Right lung (tissue), 5 donors: Measurements from ENCODE around the gene KRTAP12-2. TPM values are rescaled to one million over a fixed set of nuclear protein-coding genes. Genes with fewer than 3 reads are reported as not detected.
"Not testable (repeated sequence)": the region's sequence is repeated elsewhere in the genome, so short reads cannot be mapped to it uniquely, and the experiment has no call there.

Experiments used
- DNase-seq, 2 donors: peaks; one replicate each; pipeline ENCODE4 v3.0.0-alpha.2; 2013
- polyA plus RNA-seq, 5 donors: library from polyadenylated mRNA; unstranded; fragments of 120-200 nt; gene quantifications; one replicate each; pipeline versions ENCODE4 v1.2.1 to v1.2.3, GENCODE V29; 2013; ENCODE audit warnings: inconsistent platforms in 1 of 5, low replicate concordance in 1 of 5; ENCODE audit not compliant: insufficient read length in 5 of 5, insufficient read depth in 1 of 5

The KRTAP12-2 gene
- polyA plus RNA-seq, 5 donors, result not detected

GRCh38 chr21:44650973-44651675 is 15.6 kb downstream of the KRTAP12-2 start:
- DNase-seq, result no peak

GRCh38 chr21:44650265-44650972 is 16.3 kb downstream of the KRTAP12-2 start:
- no peak for DNase-seq

GRCh38 chr21:44649521-44650100 is 17.1 kb downstream of the KRTAP12-2 start:
- no peak for DNase-seq

GRCh38 chr21:44648557-44649311 is 18.0 kb downstream of the KRTAP12-2 start:
- no peak for DNase-seq

- DNase-seq, result no peak
These were observed 19.5 kb downstream of the KRTAP12-2 start for GRCh38 chr21:44647222-44647552.

- DNase-seq, result not testable (repeated sequence)
These were observed 20.1 kb downstream of the KRTAP12-2 start, which contains the start of gene KRTAP10-11 for GRCh38 chr21:44646366-44647221. TSS of gene KRTAP10-11 (plus strand) at chr21:44646414. CDS start at chr21:44646459, 45 bp downstream.

GRCh38 chr21:44644878-44645277 is 21.8 kb downstream of the KRTAP12-2 start:
- no peak for DNase-seq

GRCh38 chr21:44643741-44644310 is 22.9 kb downstream of the KRTAP12-2 start:
- DNase-seq, result no peak

GRCh38 chr21:44640761-44641160 is 26.0 kb downstream of the KRTAP12-2 start:
- no peak for DNase-seq

- no peak for DNase-seq
These were observed 27.4 kb downstream of the KRTAP12-2 start for GRCh38 chr21:44639331-44639655.

- DNase-seq, result not testable (repeated sequence)
These were observed 28.0 kb downstream of the KRTAP12-2 start for GRCh38 chr21:44638506-44639330.

GRCh38 chr21:44637851-44638348 is 28.8 kb downstream of the KRTAP12-2 start:
- DNase-seq, result not testable (repeated sequence)

GRCh38 chr21:44637018-44637850 is 29.5 kb downstream of the KRTAP12-2 start, which contains the start of gene KRTAP10-10:
TSS of gene KRTAP10-10 (plus strand) at chr21:44637356. CDS start at chr21:44637418, 62 bp downstream.
- DNase-seq, result no peak

GRCh38 chr21:44636209-44637017 is 30.3 kb downstream of the KRTAP12-2 start:
- DNase-seq, result no peak

- DNase-seq, result no peak
These were observed 34.7 kb downstream of the KRTAP12-2 start for GRCh38 chr21:44632067-44632466.

- DNase-seq, result no peak
These were observed 36.3 kb downstream of the KRTAP12-2 start for GRCh38 chr21:44630440-44630839.

- DNase-seq, result no peak
These were observed 37.9 kb downstream of the KRTAP12-2 start for GRCh38 chr21:44628707-44629391.
